Smooth muscle cell (in vitro differentiated cells): ENCODE measurements around the gene RAPGEF6. TPM values are rescaled to one million over a fixed set of nuclear protein-coding genes. Genes with fewer than 3 reads are reported as not detected.

Experiments used
- DNase-seq: peaks from one replicate; lab custom pipeline; 2025; ENCODE audit not compliant: unreplicated experiment; lab: John Stamatoyannopoulos, UW
- H2AFZ ChIP-seq: fragments of 200-600 bp; sonication (generic); 2 replicates; pipeline ENCODE4 v1.6.0; 2016; ENCODE audit warnings: antibody characterized with exemption, low read depth, mild to moderate bottlenecking
- H3F3A ChIP-seq: fragments of 200-600 bp; sonication (generic); 2 replicates; pipeline ENCODE4 v1.6.0; 2017; ENCODE audit warnings: antibody characterized with exemption, low read depth
- H3K27ac ChIP-seq: fragments of 200-600 bp; sonication (generic); 2 replicates; pipeline ENCODE4 v1.5.1; 2016; ENCODE audit warnings: low read depth, mild to moderate bottlenecking
- H3K27me3 ChIP-seq: fragments of 200-600 bp; sonication (generic); 2 replicates; pipeline ENCODE4 v1.6.1; 2016; ENCODE audit warnings: low read depth, mild to moderate bottlenecking
- H3K36me3 ChIP-seq: fragments of 200-600 bp; sonication (generic); 2 replicates; pipeline ENCODE4 v1.5.1; 2016; ENCODE audit warnings: low read depth
- H3K4me1 ChIP-seq: fragments of 200-600 bp; sonication (generic); 2 replicates; pipeline ENCODE4 v1.5.1; 2016; ENCODE audit warnings: low read depth
- H3K4me2 ChIP-seq: fragments of 200-600 bp; sonication (generic); 2 replicates; pipeline ENCODE4 v1.6.0; 2016; ENCODE audit warnings: mild to moderate bottlenecking
- H3K4me3 ChIP-seq: fragments of 200-600 bp; sonication (generic); 2 replicates; pipeline ENCODE4 v1.5.1; 2016; ENCODE audit warnings: mild to moderate bottlenecking
- H3K79me2 ChIP-seq: fragments of 200-600 bp; sonication (generic); 2 replicates; pipeline ENCODE4 v1.6.0; 2016; ENCODE audit warnings: low read depth, mild to moderate bottlenecking
- H3K9ac ChIP-seq: fragments of 200-600 bp; sonication (generic); 2 replicates; pipeline ENCODE4 v1.6.0; 2016; ENCODE audit warnings: low read depth
- H3K9me3 ChIP-seq: fragments of 200-600 bp; sonication (generic); replicated peaks from 2 replicates; pipeline ENCODE4 v1.5.1; 2016; ENCODE audit warnings: low read depth
- H4K20me1 ChIP-seq: fragments of 200-600 bp; sonication (generic); 2 replicates; pipeline ENCODE4 v1.6.0; 2016; ENCODE audit warnings: low read depth
- WGBS: methylation state at CpG from one replicate; pipeline ENCODE4 v1.1.7; 2016; ENCODE audit warnings: low lambda C conversion rate; 5-methylcytosine and 5-hydroxymethylcytosine counted together
- polyA plus RNA-seq: library from polyadenylated mRNA; unstranded; fragments of >200 nt; fragmentation: Nextera tagmentation; extraction: Ambion mirVana; gene quantifications from 2 replicates; pipeline ENCODE4 v1.2.1, GENCODE V29; 2016
- total RNA-seq: library from RNA; depleted of rRNA; stranded (reverse); fragments of >200 nt; gene quantifications from 2 replicates; pipeline ENCODE4 v1.2.3, GENCODE V29; 2014
- TF ChIP-seq, protein P1 (sequence below): fragments of 200-600 bp; sonication (generic); IDR thresholded peaks from 2 replicates; pipeline ENCODE4 v1.5.1; 2017; ENCODE audit warnings: borderline replicate concordance, mild to moderate bottlenecking, antibody characterized with exemption; ENCODE audit not compliant: insufficient read depth, poor library complexity, severe bottlenecking

RAPGEF6 gene
- total and polyA plus RNA-seq, 2 experiments from 2014 or later: 1.9 to 13.3 TPM

DNA sequence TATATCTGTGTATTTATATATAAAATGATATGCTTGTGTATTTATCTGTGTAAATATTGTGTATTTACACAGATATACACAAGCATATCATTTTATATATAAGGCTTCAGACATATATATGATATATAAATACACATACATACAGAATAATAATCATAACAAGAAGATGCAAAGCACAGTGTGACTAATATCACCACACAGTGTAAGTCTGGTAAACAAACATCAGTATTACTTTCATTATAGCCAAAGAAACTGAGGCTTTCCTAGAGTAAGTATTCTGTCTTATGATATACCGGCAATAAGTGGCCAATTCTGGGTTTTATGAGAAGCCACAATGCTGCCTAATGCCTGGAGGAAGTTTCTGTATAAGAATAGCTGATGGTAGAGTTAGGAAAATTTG is 29.9 kb upstream of the RAPGEF6 start:
- H3K79me2 ChIP-seq: no peaks in the 10 kb centered on the region
- peaks cover 11% of the 10 kb centered on the region for H3K36me3 ChIP-seq
- no peak overlapping the region for H2AFZ ChIP-seq
- no peak overlapping the region for H3K4me2 ChIP-seq
- H3F3A ChIP-seq: no peaks in the 10 kb centered on the region
- H3K27ac ChIP-seq: no peak overlapping the region
- no peak for DNase-seq
- WGBS: 97% methylated on average over 1 of the region's 1 CpG
- peaks cover 6% of the 10 kb centered on the region for H4K20me1 ChIP-seq
- H3K9me3 ChIP-seq: no peaks in the 10 kb centered on the region
- H3K9ac ChIP-seq: no peak overlapping the region
- TF ChIP-seq, protein P1, sequence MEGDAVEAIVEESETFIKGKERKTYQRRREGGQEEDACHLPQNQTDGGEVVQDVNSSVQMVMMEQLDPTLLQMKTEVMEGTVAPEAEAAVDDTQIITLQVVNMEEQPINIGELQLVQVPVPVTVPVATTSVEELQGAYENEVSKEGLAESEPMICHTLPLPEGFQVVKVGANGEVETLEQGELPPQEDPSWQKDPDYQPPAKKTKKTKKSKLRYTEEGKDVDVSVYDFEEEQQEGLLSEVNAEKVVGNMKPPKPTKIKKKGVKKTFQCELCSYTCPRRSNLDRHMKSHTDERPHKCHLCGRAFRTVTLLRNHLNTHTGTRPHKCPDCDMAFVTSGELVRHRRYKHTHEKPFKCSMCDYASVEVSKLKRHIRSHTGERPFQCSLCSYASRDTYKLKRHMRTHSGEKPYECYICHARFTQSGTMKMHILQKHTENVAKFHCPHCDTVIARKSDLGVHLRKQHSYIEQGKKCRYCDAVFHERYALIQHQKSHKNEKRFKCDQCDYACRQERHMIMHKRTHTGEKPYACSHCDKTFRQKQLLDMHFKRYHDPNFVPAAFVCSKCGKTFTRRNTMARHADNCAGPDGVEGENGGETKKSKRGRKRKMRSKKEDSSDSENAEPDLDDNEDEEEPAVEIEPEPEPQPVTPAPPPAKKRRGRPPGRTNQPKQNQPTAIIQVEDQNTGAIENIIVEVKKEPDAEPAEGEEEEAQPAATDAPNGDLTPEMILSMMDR: no peak
- H3K4me3 ChIP-seq: no peak overlapping the region
- no peaks in the 10 kb centered on the region for H3K4me1 ChIP-seq
- H3K27me3 ChIP-seq: no peaks in the 10 kb centered on the region

DNA sequence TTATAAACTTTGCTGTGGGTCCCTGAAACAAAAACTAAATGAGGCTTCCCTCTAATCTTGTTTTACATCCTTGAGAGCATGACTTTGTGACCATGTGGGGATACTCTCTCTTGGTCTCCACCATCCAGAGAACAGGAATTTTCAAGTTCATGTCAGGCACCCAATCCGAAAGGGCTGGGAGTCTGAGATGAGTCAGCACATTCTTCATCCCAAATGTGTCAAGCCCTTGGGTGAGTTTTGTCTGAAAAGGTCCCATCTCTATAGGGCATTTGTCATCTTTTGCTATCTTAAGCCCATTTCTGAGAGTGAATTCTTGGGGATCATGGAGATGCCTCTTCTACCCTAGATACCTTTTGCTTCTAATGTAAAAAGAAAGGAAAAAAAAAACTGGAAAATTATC is 26.9 kb upstream of the RAPGEF6 start:
- Histone ChIP-seq H3K4me1 (no peaks in the 10 kb centered on the region), H3K4me3 (no peak overlapping the region), H3K79me2 (no peaks in the 10 kb centered on the region), H3K27ac (no peak overlapping the region), H3K27me3 (no peaks in the 10 kb centered on the region), H4K20me1 (no peaks in the 10 kb centered on the region), H2AFZ (no peak overlapping the region), H3K36me3 (peaks cover 4% of the 10 kb centered on the region), H3F3A (no peaks in the 10 kb centered on the region), H3K9me3 (no peaks in the 10 kb centered on the region), H3K4me2 (no peak overlapping the region), H3K9ac (no peak overlapping the region)
- TF ChIP-seq, protein P1: no peak
- 76% methylated on average over 1 of the region's 1 CpG for WGBS
- no peak for DNase-seq

DNA sequence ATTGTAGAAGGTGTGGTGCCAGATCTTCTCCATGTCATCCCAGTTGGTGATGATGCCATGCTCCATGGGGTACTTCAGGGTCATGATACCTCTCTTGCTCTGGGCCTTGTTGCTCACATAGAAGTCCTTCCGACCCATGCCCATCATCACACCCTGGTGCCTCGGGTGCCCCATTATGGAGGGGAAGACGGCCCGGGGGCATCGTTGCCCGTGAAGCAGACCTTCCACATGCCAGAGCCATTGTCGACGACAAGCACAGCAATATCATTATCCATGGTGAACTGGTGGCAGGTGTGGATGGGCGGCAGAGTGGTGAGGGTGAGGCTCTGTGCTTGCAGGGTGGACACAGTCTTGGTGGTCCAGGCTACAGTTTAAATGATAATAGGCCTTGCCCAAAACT is 24.8 kb upstream of the RAPGEF6 start:
- Histone ChIP-seq H3K79me2 (peaks cover 6% of the 10 kb centered on the region), H3K27ac (no peak overlapping the region), H3K4me1 (no peaks in the 10 kb centered on the region), H3K27me3 (no peaks in the 10 kb centered on the region), H3K9ac (no peak overlapping the region), H4K20me1 (peaks cover 3% of the 10 kb centered on the region), H3K4me3 (no peak overlapping the region), H3K9me3 (no peaks in the 10 kb centered on the region), H3K36me3 (peaks cover 4% of the 10 kb centered on the region), H2AFZ (no peak overlapping the region), H3K4me2 (no peak overlapping the region), H3F3A (no peaks in the 10 kb centered on the region)
- WGBS: 98% methylated on average over 9 of the region's 9 CpGs
- TF ChIP-seq, protein P1: no peak
- DNase-seq: no peak

DNA sequence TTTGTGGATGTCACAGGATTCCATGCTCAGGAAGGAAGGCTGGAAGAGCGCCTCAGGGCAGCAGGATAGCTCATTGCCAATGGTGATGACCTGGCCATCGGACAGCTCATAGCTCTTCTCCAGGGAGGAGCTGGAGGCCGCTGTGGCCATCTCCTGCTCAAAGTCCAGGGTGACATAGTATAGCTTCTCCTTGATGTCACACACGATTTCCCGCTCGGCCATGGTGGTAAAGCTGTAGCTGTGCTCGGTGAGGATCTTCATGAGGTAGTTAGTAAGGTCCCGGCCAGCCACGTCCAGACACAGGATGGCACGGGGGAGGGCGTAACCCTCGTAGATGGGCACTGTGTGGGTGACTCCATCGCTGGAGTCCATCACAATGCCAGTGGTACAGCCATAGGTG is 24.3 kb upstream of the RAPGEF6 start:
- Histone ChIP-seq H3F3A (no peaks in the 10 kb centered on the region), H3K36me3 (peaks cover 4% of the 10 kb centered on the region), H3K4me3 (no peak overlapping the region), H3K9me3 (no peaks in the 10 kb centered on the region), H3K4me2 (no peak overlapping the region), H3K4me1 (no peaks in the 10 kb centered on the region), H2AFZ (no peak overlapping the region), H3K9ac (no peak overlapping the region), H3K79me2 (peaks cover 6% of the 10 kb centered on the region), H4K20me1 (peaks cover 3% of the 10 kb centered on the region), H3K27me3 (no peaks in the 10 kb centered on the region), H3K27ac (no peak overlapping the region)
- TF ChIP-seq, protein P1: no peak
- DNase-seq: no peak
- WGBS: 99% methylated on average over 13 of the region's 13 CpGs
